ENCODE data around the gene PRXL2B.
"Not testable (repeated sequence)": the region's sequence is repeated elsewhere in the genome, so short reads cannot be mapped to it uniquely, and the experiment has no call there.

The PRXL2B gene

GRCh38 chr1:2550309-2550861 is 36.2 kb upstream of the PRXL2B start:
- not testable (repeated sequence) for DNase-seq (ENCODE audit: low read depth in 2 of 3, low spot score in 2 of 3)

DNA sequence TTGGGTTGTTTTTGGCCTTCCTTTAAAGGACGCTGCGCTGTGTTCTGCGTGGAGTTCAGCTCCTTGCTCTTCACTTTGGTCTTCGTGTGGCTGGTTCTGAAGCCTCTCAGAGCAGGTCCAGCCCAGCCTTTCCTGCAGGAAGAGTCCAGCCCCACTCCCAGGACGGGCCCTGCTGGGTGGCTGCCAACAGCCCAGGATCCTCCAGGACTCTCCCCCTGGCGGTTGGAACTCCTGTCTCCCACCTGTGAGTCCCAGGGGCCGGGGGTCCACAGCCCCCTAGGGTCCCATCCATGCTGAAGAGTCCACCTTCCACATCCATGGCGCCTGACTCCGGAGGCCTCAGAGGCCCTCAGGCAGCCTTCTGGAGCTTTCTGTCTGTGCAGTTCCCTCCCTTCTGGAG is 35.0 kb upstream of the PRXL2B start:
- DNase-seq (ENCODE audit: low read depth in 2 of 3, low spot score in 2 of 3), result not testable (repeated sequence)

GRCh38 chr1:2552189-2552588 is 34.4 kb upstream of the PRXL2B start:
- no peak for DNase-seq (ENCODE audit: low read depth in 2 of 3, low spot score in 2 of 3)

DNA sequence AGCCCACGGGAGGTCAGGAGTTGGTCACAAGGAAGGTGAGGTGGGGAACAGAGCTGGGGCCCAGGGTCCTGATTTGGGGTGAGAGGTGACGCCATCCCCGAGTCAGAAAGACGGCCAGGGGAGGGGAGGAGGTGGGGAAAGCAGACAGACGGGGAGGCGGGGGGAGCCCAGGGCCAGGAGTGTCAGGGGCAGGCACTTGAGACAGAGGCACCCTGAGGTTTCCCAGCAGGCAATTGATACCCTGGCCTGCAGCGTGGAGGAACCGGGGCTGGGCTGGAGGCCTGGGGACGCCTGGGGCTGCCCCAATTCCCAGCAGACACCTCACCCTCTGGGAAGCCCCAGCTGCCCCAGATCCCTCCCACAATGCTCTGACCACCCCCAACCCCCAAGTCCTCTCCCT is 33.5 kb upstream of the PRXL2B start:
- not testable (repeated sequence) for DNase-seq (ENCODE audit: low read depth in 2 of 3, low spot score in 2 of 3)

- DNase-seq (ENCODE audit: low read depth in 2 of 3, low spot score in 2 of 3), result no peak
These were observed 32.5 kb upstream of the PRXL2B start for GRCh38 chr1:2553871-2554620.

- DNase-seq (ENCODE audit: low read depth in 2 of 3, low spot score in 2 of 3), result peak in 2 of 3 experiments; percentile 22 to 41
These were observed 31.8 kb upstream of the PRXL2B start for GRCh38 chr1:2554621-2555387.

- peak; percentile 57 to 76 (median 72) for DNase-seq (ENCODE audit: low read depth in 2 of 3, low spot score in 2 of 3)
These were observed 30.8 kb upstream of the PRXL2B start for GRCh38 chr1:2555634-2556276.

- peak in 2 of 3 experiments; percentile 53 for DNase-seq (ENCODE audit: low read depth in 2 of 3, low spot score in 2 of 3)
These were observed 30.3 kb upstream of the PRXL2B start, which contains the start of gene TNFRSF14 for GRCh38 chr1:2556277-2556677. TNFRSF14 (plus strand) TSS chr1:2556371; CDS start chr1:2556665, 294 bp downstream.

DNA sequence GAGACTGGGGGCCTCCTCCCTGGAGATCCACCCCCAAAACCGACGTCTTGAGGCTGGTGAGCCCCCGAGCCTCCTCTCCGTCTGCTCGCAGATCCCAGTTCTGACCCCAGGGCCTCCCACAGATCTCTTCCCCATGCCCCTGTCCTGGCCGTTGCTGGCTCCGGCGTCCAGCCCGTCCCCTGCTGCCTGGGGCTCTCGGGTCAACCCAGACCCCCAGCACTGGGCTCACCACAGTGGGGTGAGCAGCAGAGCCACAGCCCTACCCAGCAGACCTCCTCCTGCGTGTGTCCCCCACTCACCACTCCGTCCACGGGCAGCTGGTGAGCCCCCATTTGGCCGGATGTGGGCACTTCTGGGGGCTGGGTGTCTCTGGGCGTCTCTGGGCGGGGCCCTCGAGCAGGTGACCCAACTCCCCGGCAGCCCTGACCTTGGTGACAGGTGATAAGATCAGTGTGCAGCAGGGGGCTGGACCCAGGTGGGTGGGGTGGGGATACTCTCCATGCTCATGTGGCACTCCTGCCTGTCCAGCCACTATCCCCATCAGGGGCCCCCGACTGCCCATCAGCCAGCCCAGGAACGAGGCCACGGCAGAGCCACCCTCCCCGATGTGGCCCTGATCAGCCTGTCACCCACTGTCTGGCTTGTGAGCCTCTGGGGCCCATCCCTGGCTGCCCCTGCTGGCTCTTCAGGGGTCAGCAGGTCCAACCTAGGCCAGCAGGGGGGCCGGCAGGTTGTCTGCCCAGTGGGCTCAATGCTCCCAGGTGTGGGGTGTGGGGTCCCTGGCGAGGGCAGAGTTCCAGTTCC is 29.7 kb upstream of the PRXL2B start:
- peak in 1 of 3 experiments; percentile 39 for DNase-seq (ENCODE audit: low read depth in 2 of 3, low spot score in 2 of 3)

GRCh38 chr1:2557482-2558400 is 28.8 kb upstream of the PRXL2B start:
- no peak for DNase-seq (ENCODE audit: low read depth in 2 of 3, low spot score in 2 of 3)

GRCh38 chr1:2558420-2558819 is 28.2 kb upstream of the PRXL2B start:
- DNase-seq (ENCODE audit: low read depth in 2 of 3, low spot score in 2 of 3), result no peak

DNA sequence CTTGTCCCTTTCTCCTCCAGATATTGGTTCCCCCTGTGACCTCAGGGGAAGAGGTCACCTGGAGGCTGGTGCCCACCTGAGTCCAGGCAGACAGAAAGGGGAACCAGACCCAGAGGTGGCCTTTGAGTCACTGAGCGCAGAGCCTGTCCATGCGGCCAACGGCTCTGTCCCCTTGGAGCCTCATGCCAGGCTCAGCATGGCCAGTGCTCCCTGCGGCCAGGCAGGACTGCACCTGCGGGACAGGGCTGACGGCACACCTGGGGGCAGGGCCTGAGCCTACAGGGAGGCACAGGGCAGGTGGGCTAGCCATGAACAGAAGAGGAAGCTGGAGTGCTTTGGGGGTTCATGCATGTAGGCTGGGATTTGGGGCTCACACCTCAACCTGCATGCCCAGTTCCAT is 27.7 kb upstream of the PRXL2B start:
- DNase-seq (ENCODE audit: low read depth in 2 of 3, low spot score in 2 of 3), result no peak

- DNase-seq (ENCODE audit: low read depth in 2 of 3, low spot score in 2 of 3), result no peak
These were observed 26.9 kb upstream of the PRXL2B start for GRCh38 chr1:2559509-2560298.

DNA sequence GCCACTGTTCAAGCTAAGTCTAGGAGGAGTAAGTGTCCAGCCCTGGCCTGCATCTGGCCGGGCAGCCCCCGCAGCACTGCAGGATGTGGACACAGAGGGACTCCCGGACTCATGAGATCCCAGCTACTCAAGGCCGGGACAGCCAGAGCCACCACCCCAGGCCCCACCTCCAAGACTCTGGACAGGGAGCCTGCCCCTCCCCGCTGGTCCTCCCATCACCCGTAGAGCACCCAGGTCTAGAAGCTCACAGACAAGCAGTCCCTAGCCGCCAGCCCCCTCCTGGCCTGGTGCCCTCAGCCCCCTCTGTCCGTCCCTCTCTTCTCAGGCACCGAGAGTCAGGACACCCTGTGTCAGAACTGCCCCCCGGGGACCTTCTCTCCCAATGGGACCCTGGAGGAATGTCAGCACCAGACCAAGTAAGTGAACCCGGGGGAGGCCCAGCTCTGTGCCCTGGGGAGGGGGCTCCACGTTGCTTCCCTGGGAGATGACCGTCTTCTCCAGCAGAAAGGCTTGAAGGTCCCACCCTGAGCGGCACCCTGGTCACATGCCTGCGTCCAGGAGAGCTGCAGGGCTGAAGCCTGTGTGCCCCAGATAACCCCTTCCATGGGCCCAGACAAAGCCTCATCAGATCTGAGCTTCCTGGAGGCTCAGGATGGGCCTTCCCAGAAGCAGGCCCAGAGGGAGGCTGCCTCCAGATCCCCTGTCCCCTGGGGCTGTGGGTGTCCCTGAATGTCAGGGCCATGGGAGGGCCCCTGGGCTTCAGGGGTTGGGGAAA is 26.1 kb upstream of the PRXL2B start:
- DNase-seq (ENCODE audit: low read depth in 2 of 3, low spot score in 2 of 3), result no peak

DNA sequence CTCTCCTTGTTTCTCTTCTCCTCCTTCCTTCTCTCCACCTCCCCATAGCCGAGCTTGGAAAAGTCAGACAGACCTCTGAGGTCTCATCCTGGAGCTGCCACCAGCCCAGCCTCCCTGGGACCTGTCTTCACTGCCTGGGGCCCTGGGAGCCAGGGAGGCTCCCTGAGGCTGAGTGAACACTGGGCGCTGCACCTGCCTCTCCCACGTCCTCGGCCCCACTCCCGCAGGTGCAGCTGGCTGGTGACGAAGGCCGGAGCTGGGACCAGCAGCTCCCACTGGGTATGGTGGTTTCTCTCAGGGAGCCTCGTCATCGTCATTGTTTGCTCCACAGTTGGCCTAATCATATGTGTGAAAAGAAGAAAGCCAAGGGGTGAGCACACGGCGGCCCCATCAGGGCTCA is 25.1 kb upstream of the PRXL2B start:
- DNase-seq (ENCODE audit: low read depth in 2 of 3, low spot score in 2 of 3), result no peak

- no peak for DNase-seq (ENCODE audit: low read depth in 2 of 3, low spot score in 2 of 3)
These were observed 24.4 kb upstream of the PRXL2B start for GRCh38 chr1:2561898-2562895.

DNA sequence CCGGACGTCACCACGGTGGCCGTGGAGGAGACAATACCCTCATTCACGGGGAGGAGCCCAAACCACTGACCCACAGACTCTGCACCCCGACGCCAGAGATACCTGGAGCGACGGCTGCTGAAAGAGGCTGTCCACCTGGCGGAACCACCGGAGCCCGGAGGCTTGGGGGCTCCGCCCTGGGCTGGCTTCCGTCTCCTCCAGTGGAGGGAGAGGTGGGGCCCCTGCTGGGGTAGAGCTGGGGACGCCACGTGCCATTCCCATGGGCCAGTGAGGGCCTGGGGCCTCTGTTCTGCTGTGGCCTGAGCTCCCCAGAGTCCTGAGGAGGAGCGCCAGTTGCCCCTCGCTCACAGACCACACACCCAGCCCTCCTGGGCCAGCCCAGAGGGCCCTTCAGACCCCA is 23.4 kb upstream of the PRXL2B start:
- DNase-seq (ENCODE audit: low read depth in 2 of 3, low spot score in 2 of 3), result no peak
